Activated CD8-positive, alpha-beta memory T cell treated with anti-CD3 and anti-CD28 coated beads, Interleukin-2, amount 50 U/mL, for 24 hours (primary cell): ENCODE measurements around the gene POU5F2.

Experiments used
- DNase-seq: peaks from one replicate; pipeline ENCODE4 v3.0.0-alpha.2; 2020; ENCODE audit errors: extremely low read depth

Gene POU5F2, protein sequence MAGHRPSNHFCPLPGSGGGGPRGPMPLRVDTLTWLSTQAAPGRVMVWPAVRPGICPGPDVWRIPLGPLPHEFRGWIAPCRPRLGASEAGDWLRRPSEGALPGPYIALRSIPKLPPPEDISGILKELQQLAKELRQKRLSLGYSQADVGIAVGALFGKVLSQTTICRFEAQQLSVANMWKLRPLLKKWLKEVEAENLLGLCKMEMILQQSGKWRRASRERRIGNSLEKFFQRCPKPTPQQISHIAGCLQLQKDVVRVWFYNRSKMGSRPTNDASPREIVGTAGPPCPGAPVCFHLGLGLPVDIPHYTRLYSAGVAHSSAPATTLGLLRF

DNA sequence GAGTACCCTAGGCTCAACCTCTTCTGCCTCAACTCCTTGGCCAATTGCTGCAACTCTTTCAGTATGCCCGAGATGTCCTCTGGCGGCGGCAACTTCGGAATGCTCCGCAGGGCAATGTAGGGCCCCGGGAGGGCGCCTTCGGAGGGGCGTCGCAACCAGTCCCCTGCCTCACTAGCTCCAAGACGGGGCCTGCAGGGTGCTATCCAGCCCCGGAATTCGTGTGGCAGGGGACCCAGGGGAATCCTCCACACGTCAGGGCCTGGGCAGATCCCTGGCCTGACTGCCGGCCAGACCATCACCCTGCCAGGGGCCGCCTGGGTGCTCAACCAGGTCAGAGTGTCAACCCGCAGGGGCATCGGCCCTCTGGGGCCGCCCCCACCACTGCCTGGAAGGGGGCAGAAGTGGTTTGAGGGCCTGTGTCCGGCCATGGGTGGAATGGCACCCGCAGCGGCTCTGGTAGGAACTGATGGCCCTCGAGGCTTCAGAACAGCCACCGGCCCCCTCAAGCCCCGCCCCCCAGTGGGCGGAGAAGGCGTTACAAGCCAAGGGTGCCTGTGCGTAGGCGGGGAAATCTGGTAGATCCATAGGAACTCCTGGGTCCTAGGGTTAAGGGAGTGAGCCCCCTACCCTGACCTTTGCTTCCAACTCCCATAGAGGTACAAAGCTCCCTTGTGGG, at the start of gene POU5F2:
Gene POU5F2, minus strand, starts transcription at position 465 of the 676 bp plus-strand sequence. Its CDS starts 37 bp downstream, at position 428.
- DNase-seq = no peak

DNA sequence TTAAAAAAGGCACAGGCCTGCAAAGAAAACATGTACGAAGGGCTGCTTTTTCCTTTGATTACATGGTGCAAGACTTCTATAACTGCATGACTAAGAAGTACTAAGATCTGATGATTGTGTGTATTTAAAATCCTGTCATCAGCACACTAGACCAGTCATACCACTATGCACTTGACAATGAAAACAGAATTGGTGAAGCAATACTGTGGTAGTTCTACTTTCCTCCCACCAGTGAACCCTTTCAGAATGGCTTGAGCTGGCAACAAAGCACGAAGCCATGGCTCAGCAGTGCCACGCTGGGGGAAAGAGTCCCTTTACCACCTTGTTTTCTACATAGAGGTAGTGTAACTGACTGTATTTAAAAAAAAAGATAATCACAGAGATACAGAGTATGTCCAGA, 49.0 kb upstream of the POU5F2 start:
- DNase-seq = no peak

DNA sequence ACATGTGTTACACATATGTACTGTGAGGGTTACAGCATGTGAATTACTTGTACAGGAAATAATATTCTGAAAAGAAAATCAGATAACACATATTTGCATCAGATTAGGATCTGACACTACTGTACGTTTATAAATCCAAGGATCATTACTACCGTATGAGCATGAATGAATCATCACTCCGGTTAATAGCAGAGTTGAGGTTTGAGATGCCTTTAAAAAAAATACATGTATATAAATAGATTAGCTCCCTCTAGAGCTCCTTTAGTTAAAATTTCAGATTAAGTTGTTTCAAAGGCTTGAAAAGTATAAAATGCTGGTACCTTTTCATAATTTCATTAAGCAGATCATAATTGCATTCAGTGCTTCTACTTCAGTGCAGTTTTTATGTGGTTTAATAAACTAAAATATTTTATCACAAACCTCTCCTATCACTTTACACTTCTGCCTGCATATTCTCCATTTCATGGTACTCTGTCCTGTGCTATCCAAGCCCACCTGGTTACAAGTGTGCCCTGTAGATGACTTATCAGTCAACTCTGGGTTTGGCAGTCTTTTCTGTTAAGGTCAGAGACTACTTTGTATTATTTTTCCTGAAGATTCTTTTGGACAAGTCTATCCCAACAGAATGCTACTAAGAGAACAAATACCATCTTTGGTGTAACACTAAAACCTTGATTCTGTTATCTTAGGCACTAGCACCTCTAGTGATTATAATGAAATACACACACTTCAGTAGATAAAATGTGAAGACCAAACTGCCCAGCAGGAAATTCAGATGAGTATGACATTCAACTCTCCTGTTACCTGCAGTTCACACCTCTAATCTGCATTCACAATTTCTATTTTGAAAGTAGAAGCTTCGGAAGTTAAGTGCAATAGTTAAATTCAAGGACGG, 48.0 kb upstream of the POU5F2 start:
- DNase-seq = no peak

DNA sequence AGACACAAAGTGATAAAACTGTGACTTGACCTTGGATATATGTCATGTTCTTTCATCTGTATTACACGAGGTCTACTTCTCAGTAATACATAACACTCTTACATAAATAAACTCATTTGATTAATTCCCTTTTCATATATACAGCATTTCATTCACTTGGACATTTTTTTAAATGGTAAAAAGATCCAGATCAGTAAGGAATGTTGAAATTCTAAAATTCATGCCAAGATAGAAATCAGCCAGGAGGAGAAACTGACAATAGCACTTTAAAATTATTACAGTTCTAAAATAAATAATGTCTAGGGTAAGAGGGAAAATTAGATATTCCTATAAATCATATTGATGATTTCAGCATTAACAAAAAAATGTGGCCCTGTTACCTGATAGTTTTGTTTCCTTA, 46.2 kb upstream of the POU5F2 start:
- no peak for DNase-seq

DNA sequence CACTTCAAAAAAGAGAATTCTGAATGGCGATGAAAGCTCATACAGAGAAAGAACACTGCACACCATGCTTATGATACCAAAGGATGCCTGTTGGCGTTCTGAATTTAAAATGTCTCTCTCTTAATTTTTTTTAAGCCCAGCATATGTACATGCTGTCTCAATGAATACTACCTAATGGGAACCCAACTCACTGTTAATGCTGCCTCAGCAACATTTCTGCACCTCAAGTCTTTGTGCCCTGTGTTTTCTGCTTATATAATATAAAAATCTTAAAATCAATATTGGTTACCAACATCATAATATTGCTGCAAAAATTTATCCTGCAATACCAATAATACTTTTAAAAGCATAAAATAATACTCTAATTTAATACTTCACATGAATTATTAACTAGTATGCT, 44.1 kb upstream of the POU5F2 start:
- no peak for DNase-seq

DNA sequence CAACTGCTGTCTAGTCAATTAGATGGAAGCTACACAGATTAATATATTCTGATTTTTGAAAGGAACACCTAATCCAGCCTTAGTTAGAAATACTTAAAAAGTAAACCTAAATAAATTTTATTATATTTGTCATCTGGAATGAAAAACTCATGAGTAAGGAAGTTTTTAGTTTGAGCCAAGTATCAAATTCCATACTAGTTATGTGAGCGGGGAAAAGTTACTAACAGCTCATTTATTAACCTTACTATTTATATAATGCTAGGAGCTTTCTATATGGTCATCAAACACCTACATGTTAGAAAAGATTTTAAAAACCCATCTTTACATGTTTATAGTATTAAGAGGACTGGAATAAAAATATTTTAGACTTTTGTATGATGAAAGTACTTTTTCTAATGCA, 41.6 kb upstream of the POU5F2 start:
- no peak for DNase-seq

DNA sequence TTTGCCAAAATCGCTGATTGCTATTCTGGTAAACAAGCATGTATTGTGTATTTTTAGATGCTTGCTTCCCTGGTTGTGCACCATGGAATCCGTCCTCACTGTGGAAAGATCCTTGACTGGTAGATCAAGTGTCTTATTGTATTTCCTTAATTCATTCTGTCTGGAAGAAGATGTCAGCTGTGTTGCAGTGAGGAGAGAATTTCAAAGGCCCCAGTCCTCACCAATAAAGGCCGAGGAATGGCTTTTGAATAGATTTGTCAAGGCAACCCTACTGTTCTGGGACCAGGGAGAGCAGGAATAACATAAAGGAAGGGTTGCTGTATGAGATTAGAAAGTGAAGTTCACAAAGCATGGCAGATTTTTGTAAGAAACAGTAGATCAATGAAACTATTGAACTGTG, 36.2 kb upstream of the POU5F2 start:
- no peak for DNase-seq

DNA sequence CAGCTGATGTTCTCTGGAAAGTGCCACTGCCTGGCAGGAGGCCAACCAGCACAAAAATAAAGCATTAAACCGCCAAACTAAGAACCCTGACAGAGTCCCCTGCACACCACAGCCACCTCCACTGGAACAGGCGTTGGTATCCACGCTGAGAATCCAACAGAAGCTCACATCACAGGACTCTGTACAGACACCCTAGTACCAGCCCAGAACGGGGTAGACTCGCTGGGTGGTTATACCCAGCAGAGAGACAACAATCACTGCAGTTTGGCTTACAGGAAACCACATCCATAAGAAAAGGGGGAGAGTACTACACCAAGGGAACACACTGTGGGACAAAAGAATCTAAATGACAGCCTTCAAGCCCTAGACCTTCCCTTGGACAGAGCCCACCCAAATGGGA, 15.0 kb upstream of the POU5F2 start:
- no peak for DNase-seq

DNA sequence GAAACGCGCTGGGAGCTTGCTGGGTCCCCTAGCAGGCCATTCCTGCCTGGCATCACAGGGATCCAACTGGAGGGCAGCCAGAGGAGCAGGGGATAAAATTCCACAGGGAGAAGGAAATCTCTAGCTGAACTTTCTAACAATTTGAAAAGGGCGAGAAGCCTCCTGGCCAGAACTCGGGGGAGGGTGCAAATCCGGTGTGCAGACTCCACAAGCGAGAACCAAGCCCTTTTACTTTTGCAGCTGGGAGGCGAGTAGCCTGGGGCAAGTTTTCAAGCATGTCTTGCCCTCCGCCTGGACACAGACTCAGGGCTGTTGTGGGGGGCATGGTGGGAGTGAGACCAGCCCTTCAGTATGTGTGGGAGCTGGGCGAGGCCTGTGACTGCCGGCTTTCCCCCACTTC, 14.3 kb upstream of the POU5F2 start:
- DNase-seq = no peak

DNA sequence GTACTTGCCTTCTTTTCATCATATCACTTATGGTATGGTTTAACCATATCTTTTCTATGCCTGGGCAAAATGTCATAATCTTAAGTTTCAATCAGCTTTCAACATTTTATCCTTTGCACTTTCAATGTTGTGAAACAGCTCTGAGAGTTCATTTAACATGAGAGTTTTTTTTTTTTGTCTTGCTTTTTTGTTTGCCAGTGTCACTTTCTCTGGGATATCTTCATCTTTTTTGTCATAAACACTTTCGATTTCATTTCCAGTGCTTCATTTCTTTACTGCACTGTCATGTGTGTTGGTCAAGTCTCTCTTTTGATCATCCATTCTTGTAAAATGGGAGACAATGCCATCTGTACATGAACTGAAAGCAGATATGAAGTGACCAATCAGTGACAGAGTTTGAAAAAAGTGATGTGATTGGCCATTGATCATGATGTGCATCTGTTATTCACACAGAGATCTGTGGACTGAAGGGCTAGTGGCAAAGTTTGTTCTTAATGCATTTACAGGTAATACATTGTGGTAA, 7.5 kb upstream of the POU5F2 start:
- DNase-seq = no peak

DNA sequence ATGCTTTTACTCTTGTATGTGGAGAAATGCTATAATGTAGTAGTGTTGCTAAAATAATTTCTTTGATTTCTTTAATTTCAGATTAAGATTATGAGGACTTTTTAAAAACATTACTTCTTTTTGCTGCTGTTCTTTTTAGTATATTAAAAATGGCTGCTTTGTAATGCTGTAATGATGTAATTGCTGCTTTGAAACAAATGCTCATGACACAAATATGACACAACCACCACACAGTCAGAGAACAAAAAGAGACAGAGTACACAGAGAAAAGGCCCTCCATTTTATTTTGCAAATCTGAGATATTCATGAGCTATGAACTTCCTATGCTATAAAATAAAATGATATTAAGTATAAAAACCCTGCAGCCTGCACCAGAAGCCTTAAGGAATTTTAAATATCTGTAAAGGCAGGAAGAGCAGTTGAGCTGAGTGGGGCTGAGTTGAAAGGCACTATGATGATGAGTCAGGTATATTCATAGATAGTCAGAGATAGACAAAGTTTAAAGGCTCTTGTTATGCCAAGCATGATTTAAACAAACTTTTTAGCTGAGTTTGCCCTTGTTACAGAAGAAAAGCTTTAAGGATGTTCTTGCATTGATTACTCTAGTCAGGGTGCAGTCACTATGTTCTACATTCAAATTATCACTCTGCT, 5.1 kb upstream of the POU5F2 start:
- DNase-seq = no peak

DNA sequence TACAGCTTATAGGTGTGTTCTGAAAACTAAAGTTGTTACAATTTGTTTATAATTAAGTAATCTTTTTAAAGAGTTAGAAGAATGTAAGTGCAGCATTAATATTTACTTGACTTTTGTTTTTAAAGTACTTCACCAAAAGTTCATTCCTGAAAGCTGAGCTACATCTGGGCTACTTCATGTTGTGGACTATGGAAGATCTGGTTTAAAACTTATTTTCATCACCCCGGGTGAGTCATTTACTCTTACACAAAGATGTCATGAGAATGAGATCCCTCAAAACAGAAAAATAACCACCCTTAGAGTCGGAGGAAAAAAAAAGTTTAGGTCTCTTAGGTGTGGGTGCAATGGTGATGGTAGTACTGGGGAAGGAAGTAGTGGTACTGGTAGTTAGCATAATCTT, 5.1 kb downstream of the POU5F2 start:
- no peak for DNase-seq

DNA sequence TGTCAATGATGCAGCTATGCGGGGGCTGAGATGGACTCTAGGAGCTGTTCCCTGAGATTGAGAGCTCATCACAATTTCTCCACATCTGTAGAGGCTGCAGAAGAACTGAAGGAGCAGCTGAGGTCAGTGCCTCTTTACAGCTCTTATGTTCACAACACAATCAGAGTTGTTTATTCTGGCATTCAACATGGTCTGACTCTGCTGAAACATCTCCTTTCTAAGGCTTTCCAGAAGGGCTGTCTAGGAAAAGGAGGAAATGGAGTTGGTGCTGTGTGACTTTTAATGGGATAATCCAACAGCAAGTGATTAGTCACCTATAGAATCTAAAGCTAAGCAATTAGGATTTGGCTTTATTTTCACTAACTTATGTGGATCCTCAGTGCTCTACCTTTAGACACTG, 6.0 kb downstream of the POU5F2 start:
- no peak for DNase-seq

DNA sequence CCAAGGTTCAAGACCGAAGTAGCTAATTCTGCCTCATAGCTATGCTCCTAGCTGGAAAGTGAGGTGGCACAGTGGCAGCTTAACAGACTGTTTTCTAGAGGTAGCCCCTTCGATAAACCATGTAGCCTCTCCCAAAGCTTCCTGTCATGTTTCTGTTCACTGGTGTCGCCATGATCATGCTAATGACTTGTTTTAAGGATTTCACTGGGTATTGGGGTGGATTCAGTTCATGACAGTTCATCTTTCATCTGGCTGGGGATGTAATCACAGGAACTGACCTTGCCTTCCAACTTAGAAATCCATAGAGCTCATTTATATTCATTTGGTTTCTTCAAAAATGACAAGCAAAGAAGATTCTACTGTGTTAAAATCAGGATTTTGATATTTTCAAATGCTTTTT, 9.4 kb downstream of the POU5F2 start:
- DNase-seq = no peak

DNA sequence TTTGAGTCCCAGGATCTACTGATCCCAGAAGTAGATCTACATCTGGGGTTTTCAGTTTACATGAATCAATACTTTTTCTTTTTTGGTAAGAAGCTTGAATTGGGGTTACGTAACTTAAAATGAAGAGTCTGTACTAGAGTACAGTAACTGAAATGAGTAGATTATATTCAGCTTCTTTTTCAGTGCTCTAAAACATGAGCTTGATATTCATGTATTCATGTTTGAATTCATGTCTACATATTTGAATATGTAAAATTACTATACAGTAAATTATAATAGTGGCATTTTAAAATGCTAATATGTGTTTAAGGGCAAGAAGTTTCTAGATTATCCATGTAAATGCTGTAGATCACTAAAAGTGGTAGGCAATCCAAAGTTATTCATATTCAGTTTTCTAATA, 14.8 kb downstream of the POU5F2 start:
- DNase-seq = no peak

DNA sequence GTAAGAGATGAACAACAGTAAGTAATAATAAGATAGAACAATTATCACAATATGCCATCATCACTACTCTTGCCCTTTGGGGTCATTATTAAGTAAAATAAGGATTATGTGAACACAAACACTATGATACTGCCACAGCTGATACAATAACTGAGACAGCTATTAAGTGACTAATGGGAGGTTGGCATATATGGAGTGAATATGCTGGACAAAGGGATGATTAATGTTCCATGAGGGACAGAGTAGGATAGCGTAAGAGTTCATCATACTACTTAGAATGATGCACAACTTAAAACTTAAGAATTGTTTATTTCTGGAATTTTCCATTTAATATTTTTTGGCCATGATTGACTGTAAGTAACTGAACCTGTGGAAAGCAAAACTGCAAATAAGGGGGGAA, 16.6 kb downstream of the POU5F2 start:
- DNase-seq = no peak

DNA sequence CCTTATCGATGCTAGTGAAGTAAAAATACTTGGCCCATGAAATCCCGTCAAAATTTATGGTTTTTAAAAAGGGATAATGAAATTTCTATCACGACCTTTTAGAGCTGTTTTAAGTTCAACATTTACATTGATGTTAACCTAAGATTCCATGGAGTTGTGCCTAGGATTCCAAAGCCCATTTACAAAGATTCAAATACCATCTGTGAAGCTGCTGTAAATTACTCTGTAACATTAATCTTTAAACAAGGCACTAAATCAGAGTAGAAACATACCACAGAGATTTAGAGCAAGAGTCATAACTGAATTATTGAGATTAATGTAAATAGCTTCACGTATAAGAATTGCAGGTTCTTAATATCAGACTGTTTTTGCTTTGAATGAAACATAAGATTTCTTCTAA, 17.7 kb downstream of the POU5F2 start:
- DNase-seq = no peak

DNA sequence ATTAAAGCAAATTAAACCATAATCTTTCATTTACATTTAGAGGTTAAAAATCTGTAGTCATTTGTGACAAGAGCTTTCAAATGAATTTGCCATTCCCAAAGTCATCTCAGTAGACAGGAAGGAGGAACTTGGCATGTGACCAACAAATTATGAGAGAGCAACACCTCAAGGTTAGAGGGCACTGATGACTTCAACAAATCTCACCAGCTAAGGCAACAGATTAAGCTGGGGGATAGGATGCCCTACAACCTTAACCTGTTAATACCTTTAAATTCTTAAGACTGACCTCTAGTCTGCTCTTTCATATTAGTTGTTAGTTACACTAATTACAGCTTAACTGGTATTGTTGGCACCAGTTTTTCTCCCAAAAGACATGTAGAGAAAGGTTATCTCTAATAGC, 18.4 kb downstream of the POU5F2 start:
- DNase-seq = no peak

DNA sequence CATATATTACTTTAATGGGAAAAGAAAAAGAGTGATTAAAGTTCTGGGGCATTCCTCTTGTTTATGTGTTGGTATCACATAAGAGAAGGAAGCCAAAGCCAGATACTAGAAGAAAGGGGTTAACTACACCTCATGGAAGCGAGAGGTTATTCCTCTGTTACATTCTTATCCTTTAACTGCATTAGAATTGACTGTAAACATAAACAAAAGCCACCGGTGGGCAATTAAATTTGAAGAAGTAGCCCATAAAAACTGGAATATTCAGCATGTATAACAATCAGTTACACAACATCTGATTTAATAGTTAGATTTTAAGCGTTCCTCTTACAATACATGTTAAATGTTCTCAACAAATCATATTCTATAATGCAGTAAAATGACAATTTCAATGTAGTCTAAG, 18.8 kb downstream of the POU5F2 start:
- DNase-seq = no peak

DNA sequence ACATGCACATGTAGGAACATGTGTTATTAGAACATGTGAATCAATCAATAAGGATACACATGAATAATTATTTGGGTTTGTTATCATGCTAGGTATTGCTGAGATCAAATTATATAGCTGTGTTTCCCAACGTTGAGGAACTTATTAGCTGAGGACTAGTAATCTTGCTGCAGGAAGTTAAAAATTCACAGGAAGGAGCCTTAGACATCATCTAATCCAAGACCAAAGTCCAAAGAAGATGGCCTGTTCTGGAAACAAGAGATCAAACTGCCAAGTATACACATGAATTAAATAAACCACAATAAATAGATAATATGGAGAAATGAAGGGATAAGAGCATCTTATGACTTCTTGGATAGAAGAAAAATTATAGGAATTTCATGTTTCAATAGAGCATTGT, 19.9 kb downstream of the POU5F2 start:
- DNase-seq = no peak

DNA sequence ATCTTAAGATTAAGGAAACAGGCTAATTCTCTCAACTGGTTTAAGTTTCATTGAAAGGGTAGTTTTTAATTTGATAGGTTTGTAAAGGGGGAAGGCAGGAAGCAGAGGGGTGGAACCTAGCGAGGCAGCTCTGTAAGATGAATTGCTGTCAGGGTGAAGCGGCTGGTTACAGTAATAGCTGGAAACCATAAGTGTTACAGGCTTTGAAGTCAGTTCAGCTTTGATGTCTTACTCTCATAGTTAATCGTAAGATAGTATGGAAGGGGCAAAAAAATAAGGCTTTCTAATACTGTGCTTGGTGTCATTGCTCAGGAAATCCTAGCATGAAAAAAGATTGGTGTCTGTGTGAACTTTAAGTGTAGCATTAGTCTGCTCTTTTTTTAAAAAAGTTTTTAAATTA, 20.3 kb downstream of the POU5F2 start:
- DNase-seq = no peak

DNA sequence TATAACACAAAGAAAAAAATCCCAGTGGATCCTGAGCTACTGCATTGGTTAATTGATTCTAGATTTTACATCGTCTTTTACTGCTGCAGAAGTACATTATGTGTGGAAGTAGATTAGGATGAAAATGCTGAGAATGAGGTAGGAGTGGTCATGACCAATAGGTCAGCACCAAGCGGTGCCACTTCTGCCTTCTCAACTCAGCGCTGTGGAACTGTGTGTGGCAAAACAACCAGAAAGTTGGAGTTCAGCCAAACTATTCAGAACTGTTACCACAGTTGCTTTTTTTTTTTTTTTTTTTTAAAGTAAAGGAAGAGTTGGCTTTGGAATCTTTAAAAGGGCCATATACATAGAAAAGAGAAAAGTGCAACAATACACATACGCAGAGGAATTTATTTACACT, 24.2 kb downstream of the POU5F2 start:
- DNase-seq = no peak
